ENCODE results near the gene CP.
"Not testable (repeated sequence)": the region's sequence is repeated elsewhere in the genome, so short reads cannot be mapped to it uniquely, and the experiment has no call there.

CP gene

GRCh38 chr3:149221783-149222517 lies at the start of gene CP:
CP (minus strand) TSS chr3:149221829; CDS start chr3:149221792, 37 bp downstream.
- no peak for DNase-seq

GRCh38 chr3:149270180-149270579 lies 48.6 kb upstream of the CP start:
- no peak for DNase-seq

- no peak for DNase-seq
Measured at GRCh38 chr3:149269687-149270086, 48.1 kb upstream of the CP start.

GRCh38 chr3:149267565-149267964 lies 45.9 kb upstream of the CP start:
- no peak for DNase-seq

- DNase-seq = no peak
Measured at GRCh38 chr3:149266736-149267135, 45.1 kb upstream of the CP start.

- peak in 1 of 2 experiments; percentile 9 for DNase-seq
Measured at GRCh38 chr3:149263856-149264255, 42.2 kb upstream of the CP start.

GRCh38 chr3:149258714-149259113 lies 37.1 kb upstream of the CP start:
- no peak for DNase-seq

GRCh38 chr3:149258298-149258697 lies 36.7 kb upstream of the CP start:
- DNase-seq = peak in 1 of 2 experiments; percentile 21

GRCh38 chr3:149252272-149252671 lies 30.6 kb upstream of the CP start:
- DNase-seq = peak; percentile 51 to 81

- no peak for DNase-seq
Measured at GRCh38 chr3:149251186-149251585, 29.6 kb upstream of the CP start.

GRCh38 chr3:149247929-149248691 lies 26.5 kb upstream of the CP start:
- DNase-seq = no peak

GRCh38 chr3:149247008-149247710 lies 25.5 kb upstream of the CP start:
- no peak for DNase-seq

- no peak for DNase-seq
Measured at GRCh38 chr3:149245738-149246451, 24.3 kb upstream of the CP start.

GRCh38 chr3:149243540-149243939 lies 21.9 kb upstream of the CP start:
- no peak for DNase-seq

GRCh38 chr3:149239357-149239936 lies 17.8 kb upstream of the CP start:
- DNase-seq = no peak

GRCh38 chr3:149238268-149238667 lies 16.6 kb upstream of the CP start:
- not testable (repeated sequence) for DNase-seq

GRCh38 chr3:149235599-149236424 lies 14.2 kb upstream of the CP start:
- no peak for DNase-seq

GRCh38 chr3:149234671-149235245 lies 13.1 kb upstream of the CP start:
- DNase-seq = no peak

GRCh38 chr3:149233323-149233722 lies 11.7 kb upstream of the CP start:
- no peak for DNase-seq

- DNase-seq = no peak
Measured at GRCh38 chr3:149231871-149232270, 10.2 kb upstream of the CP start.

- DNase-seq = no peak
Measured at GRCh38 chr3:149227591-149228268, 6.1 kb upstream of the CP start.

Data from Kasumi-1 (cell line).